ENCODE data around the gene SMG9. TPM values are rescaled to one million over a fixed set of nuclear protein-coding genes. Genes with fewer than 3 reads are reported as not detected.

The SMG9 gene
- polyA plus RNA-seq, 3 donors: 1.3 to 26.1 (median 2.4) TPM

DNA sequence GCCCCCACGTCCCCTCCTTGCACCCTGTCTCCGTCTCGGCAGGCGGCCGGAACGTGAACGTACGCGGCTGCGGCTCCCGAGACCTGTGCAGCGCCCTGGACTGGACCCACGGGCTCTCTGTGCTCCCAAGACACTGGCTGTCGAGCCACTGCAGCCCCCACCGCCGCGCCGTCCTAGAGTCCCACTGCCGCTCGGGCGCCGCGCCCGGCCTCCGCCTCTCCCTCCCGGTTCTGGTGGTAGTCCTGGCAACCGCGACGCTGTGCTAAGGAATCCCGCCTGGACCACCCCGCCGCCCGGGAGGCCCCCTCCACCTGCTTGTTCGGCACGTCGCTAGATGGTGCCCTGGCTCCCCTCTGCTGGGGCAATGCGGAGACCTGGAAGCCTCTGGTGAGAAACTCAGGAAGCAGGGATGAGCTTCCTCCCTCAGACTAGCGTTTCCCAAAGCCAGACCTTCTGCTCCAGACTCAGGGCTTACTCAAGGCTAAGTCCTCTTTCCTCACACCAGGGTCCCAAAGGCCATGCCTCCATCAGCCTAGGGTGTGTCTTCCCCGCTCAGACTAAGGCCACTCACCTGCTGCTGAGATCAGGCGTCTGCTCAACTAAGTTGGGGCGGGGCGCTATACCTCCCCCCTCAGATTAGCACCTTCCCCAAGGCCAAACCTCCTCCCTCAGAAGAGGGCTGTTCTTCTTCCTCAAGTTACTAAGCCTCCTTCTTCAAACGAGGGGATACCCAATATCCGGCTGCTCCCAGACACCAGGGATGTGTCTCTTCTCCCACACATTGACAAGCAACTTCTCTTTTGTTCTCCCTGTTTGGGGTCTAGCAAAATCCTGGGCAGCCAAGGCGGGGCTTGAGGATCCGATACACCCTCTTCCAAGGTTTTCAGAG, 55.0 kb downstream of the SMG9 start:
- Mint-ChIP-seq H3K9me3 (peaks cover 0 to 11% (median 5%) of the 10 kb centered on the region in 7 donors), H3K27me3 (ENCODE audit: low read depth in 3 of 3) (peaks cover 0 to 19% (median 13%) of the 10 kb centered on the region in 3 donors), H3K36me3 (peaks cover 0 to 4% of the 10 kb centered on the region in 2 donors), H3K4me3 (peak overlapping the region; percentile 75 to 86), H3K27ac (peak overlapping the region; percentile 92 to 100 (median 99)), H3K4me1 (peaks cover 60% of the 10 kb centered on the region)
- Histone ChIP-seq H3K79me2 (ENCODE audit: insufficient read depth, low read length) (no peaks in the 10 kb centered on the region), H3K4me1 (ENCODE audit: control insufficient read depth in 1 of 2, insufficient read depth in 2 of 2, low read length in 2 of 2) (peaks cover 33 to 44% of the 10 kb centered on the region in 2 donors), H3K9ac (ENCODE audit: insufficient read depth, low read length, poor library complexity, severe bottlenecking) (peak overlapping the region; percentile 50), H3K27me3 (ENCODE audit: control insufficient read depth in 2 of 2, insufficient read depth in 2 of 2, low read length in 2 of 2) (no peaks in the 10 kb centered on the region), H4K20me1 (ENCODE audit: insufficient read depth, low read length) (no peaks in the 10 kb centered on the region), H3K4me3 (replicated peaks in 1 of 3; ENCODE audit: low read depth in 2 of 3, low read length in 3 of 3) (peak overlapping the region; percentile 14 to 71 (median 21)), H3K4me2 (replicated peaks; ENCODE audit: extremely low read depth, low read length, poor library complexity, severe bottlenecking) (peak overlapping the region; percentile 82), H2AFZ (ENCODE audit: insufficient read depth, low read depth, low read length, poor library complexity, severe bottlenecking) (peak overlapping the region; percentile 76), H3K27ac (ENCODE audit: low read depth in 1 of 2, low read length in 2 of 2) (peak overlapping the region; percentile 90 to 97), H3K9me3 (replicated peaks in 1 of 2; ENCODE audit: control insufficient read depth in 1 of 2, insufficient read depth in 1 of 2, low read length in 2 of 2) (peaks cover 0 to 6% of the 10 kb centered on the region in 2 donors), H3K36me3 (replicated peaks in 1 of 2; ENCODE audit: control insufficient read depth in 1 of 2, insufficient read depth in 2 of 2, low read length in 2 of 2) (no peaks in the 10 kb centered on the region)
- WGBS (ENCODE audit: insufficient coverage): 8% methylated on average over 43 of the region's 46 CpGs
- TF ChIP-seq, protein P1, sequence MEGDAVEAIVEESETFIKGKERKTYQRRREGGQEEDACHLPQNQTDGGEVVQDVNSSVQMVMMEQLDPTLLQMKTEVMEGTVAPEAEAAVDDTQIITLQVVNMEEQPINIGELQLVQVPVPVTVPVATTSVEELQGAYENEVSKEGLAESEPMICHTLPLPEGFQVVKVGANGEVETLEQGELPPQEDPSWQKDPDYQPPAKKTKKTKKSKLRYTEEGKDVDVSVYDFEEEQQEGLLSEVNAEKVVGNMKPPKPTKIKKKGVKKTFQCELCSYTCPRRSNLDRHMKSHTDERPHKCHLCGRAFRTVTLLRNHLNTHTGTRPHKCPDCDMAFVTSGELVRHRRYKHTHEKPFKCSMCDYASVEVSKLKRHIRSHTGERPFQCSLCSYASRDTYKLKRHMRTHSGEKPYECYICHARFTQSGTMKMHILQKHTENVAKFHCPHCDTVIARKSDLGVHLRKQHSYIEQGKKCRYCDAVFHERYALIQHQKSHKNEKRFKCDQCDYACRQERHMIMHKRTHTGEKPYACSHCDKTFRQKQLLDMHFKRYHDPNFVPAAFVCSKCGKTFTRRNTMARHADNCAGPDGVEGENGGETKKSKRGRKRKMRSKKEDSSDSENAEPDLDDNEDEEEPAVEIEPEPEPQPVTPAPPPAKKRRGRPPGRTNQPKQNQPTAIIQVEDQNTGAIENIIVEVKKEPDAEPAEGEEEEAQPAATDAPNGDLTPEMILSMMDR (IDR thresholded peaks at IDR 0.05): no peak
- intact Hi-C loops (cut with micrococcal nuclease): no loop called here
- peak in 2 of 3 donors; percentile 20 to 21 for DNase-seq

DNA sequence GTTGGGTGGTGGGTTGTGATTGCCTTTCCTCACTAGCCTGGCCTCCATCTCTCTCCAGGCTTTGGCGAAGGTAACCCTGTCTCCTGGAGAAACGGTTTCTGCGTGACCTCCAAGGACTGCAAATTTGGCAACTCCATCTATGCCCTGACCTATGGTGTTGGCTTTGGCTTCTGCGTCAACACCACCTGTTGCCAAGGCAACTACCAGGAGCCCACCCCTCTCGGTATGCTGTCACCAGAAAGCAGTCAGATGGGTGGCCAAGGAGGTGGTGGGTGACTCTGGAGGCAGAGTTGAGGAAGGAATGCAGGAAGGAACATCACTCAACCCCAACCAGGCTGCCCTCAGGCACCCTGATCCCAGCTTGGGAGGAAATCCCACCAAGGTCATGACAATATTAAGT, 57.5 kb downstream of the SMG9 start:
- peaks cover 0 to 13% (median 7%) of the 10 kb centered on the region in 3 donors for H3K27me3 Mint-ChIP-seq (ENCODE audit: low read depth in 3 of 3)
- no peak overlapping the region for H3K4me3 Mint-ChIP-seq
- DNase-seq: no peak
- H3K9me3 Mint-ChIP-seq: peaks cover 0 to 15% (median 8%) of the 10 kb centered on the region in 7 donors
- Histone ChIP-seq H3K4me1 (ENCODE audit: control insufficient read depth in 1 of 2, insufficient read depth in 2 of 2, low read length in 2 of 2) (peaks cover 57 to 69% of the 10 kb centered on the region in 2 donors), H3K27me3 (ENCODE audit: control insufficient read depth in 2 of 2, insufficient read depth in 2 of 2, low read length in 2 of 2) (no peaks in the 10 kb centered on the region), H3K4me2 (replicated peaks; ENCODE audit: extremely low read depth, low read length, poor library complexity, severe bottlenecking) (no peak overlapping the region), H3K36me3 (replicated peaks in 1 of 2; ENCODE audit: control insufficient read depth in 1 of 2, insufficient read depth in 2 of 2, low read length in 2 of 2) (no peaks in the 10 kb centered on the region), H3K27ac (ENCODE audit: low read depth in 1 of 2, low read length in 2 of 2) (no peak overlapping the region), H4K20me1 (ENCODE audit: insufficient read depth, low read length) (no peaks in the 10 kb centered on the region), H3K9ac (ENCODE audit: insufficient read depth, low read length, poor library complexity, severe bottlenecking) (no peak overlapping the region), H2AFZ (ENCODE audit: insufficient read depth, low read depth, low read length, poor library complexity, severe bottlenecking) (no peak overlapping the region), H3K4me3 (replicated peaks in 1 of 3; ENCODE audit: low read depth in 2 of 3, low read length in 3 of 3) (no peak overlapping the region), H3K79me2 (ENCODE audit: insufficient read depth, low read length) (no peaks in the 10 kb centered on the region), H3K9me3 (replicated peaks in 1 of 2; ENCODE audit: control insufficient read depth in 1 of 2, insufficient read depth in 1 of 2, low read length in 2 of 2) (peaks cover 0 to 7% of the 10 kb centered on the region in 2 donors)
- H3K27ac Mint-ChIP-seq: peak overlapping the region in 1 of 7 donors; percentile 25
- WGBS (ENCODE audit: insufficient coverage): 100% methylated on average over 2 of the region's 5 CpGs
- TF ChIP-seq, protein P1 (IDR thresholded peaks at IDR 0.05): no peak
- H3K4me1 Mint-ChIP-seq: peaks cover 80% of the 10 kb centered on the region
- intact Hi-C loops (cut with micrococcal nuclease): no loop called here
- H3K36me3 Mint-ChIP-seq: peaks cover 0 to 4% of the 10 kb centered on the region in 2 donors

Measured in CD14-positive monocyte (primary cell).